ENCODE measurements around the gene NR1D2. TPM values are rescaled to one million over a fixed set of nuclear protein-coding genes. Genes with fewer than 3 reads are reported as not detected.

Gene NR1D2
- total and polyA plus RNA-seq, 2 experiments from 2014 or later: 6.6 to 20.7 TPM

DNA sequence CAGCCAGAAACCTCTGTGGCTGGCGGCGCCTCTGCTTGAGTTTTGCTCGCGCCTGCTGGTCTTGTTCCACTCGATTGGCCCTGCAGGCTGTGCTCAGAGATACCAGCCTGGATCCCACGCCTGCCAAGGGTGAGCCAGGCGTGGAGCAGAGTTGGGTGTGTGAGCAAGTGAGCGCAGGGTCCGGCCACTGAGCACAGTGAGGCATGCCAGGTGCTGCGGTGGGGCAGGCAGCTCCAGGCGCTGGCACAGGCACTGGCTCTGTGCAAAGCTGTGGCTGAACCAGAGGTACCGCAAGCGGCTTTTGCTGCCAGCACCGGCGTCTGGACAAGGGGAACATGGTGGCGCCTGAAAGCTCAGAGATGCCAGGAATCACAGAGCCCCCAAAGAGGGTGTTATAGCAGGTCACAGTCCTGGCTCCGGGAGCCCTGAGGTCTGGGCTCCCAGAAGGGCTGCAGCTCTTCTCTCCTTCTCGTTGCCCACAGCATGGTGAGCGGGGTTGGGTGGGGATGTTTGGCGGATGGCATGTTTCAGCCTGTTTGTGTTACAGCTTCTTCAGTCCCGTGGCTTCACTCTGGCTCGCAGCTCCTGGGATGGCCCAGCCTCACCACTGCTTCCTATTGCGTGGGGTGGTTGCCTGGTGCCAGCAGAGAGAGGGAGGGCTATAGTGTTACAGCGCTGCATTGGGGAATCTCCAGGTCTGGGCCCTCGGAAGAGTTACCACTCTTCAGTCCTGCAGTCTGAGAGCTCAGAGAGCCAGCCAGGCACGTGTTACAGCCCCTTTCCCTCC lies 73.9 kb downstream of the NR1D2 start:
- Mint-ChIP-seq H3K27ac (no peak overlapping the region), H3K27me3 (ENCODE audit: insufficient read depth, low read depth, poor library complexity) (peaks cover 7% of the 10 kb centered on the region), H3K9me3 (no peaks in the 10 kb centered on the region), H3K36me3 (ENCODE audit: low read depth) (no peaks in the 10 kb centered on the region), H3K4me1 (no peaks in the 10 kb centered on the region), H3K4me3 (no peak overlapping the region)
- H3K4me3 ChIP-seq: no peak overlapping the region
- ATAC-seq (peak; percentile 64), DNase-seq (ENCODE audit: low spot score) (no peak)
- H3K27me3 ChIP-seq (ENCODE audit: insufficient read depth): no peaks in the 10 kb centered on the region
- TF ChIP-seq NANOG (IDR thresholded peaks at IDR 0.05; ENCODE audit: borderline replicate concordance) (no peak), ZNF331 (CRISPR knock-in tag; IDR thresholded peaks at IDR 0.05; ENCODE audit: low read depth) (no peak)
- no peaks in the 10 kb centered on the region for H3K9me2 ChIP-seq (ENCODE audit: insufficient read depth)
- H4K20me1 ChIP-seq (replicated peaks; ENCODE audit: insufficient read depth): no peaks in the 10 kb centered on the region
- H2AFZ ChIP-seq: peak overlapping the region; percentile 91
- H3K36me3 ChIP-seq (ENCODE audit: insufficient read depth): no peaks in the 10 kb centered on the region
- H3K79me2 ChIP-seq (replicated peaks; ENCODE audit: insufficient read depth): no peaks in the 10 kb centered on the region
- no peaks in the 10 kb centered on the region for H3F3A ChIP-seq (replicated peaks; ENCODE audit: low read depth)
- H3K4me2 ChIP-seq: no peak overlapping the region
- no peak overlapping the region for H3K27ac ChIP-seq (ENCODE audit: low read depth)
- no peaks in the 10 kb centered on the region for H3K4me1 ChIP-seq (ENCODE audit: insufficient read depth)

DNA sequence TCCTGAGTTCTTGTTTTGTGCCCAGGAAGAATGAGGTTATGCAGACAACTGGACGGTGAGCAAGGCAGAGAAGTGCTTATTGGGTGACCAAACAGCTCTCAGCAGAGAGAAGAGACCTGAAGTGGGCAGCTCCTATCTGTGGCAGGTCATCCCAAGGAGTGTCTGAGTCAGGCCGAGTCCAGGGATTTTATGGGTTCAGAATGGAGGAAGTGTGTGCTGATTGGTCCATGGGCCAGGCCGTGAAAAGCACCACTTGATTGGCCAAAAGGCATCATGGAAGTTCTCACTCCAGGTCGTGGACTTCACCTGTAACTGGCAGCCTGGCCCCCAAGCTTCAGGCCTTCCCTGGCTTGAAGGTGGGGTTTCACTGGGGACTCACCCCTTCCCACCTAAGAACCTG lies 74.5 kb downstream of the NR1D2 start:
- H3K27ac Mint-ChIP-seq: no peak overlapping the region
- TF ChIP-seq, protein P1, sequence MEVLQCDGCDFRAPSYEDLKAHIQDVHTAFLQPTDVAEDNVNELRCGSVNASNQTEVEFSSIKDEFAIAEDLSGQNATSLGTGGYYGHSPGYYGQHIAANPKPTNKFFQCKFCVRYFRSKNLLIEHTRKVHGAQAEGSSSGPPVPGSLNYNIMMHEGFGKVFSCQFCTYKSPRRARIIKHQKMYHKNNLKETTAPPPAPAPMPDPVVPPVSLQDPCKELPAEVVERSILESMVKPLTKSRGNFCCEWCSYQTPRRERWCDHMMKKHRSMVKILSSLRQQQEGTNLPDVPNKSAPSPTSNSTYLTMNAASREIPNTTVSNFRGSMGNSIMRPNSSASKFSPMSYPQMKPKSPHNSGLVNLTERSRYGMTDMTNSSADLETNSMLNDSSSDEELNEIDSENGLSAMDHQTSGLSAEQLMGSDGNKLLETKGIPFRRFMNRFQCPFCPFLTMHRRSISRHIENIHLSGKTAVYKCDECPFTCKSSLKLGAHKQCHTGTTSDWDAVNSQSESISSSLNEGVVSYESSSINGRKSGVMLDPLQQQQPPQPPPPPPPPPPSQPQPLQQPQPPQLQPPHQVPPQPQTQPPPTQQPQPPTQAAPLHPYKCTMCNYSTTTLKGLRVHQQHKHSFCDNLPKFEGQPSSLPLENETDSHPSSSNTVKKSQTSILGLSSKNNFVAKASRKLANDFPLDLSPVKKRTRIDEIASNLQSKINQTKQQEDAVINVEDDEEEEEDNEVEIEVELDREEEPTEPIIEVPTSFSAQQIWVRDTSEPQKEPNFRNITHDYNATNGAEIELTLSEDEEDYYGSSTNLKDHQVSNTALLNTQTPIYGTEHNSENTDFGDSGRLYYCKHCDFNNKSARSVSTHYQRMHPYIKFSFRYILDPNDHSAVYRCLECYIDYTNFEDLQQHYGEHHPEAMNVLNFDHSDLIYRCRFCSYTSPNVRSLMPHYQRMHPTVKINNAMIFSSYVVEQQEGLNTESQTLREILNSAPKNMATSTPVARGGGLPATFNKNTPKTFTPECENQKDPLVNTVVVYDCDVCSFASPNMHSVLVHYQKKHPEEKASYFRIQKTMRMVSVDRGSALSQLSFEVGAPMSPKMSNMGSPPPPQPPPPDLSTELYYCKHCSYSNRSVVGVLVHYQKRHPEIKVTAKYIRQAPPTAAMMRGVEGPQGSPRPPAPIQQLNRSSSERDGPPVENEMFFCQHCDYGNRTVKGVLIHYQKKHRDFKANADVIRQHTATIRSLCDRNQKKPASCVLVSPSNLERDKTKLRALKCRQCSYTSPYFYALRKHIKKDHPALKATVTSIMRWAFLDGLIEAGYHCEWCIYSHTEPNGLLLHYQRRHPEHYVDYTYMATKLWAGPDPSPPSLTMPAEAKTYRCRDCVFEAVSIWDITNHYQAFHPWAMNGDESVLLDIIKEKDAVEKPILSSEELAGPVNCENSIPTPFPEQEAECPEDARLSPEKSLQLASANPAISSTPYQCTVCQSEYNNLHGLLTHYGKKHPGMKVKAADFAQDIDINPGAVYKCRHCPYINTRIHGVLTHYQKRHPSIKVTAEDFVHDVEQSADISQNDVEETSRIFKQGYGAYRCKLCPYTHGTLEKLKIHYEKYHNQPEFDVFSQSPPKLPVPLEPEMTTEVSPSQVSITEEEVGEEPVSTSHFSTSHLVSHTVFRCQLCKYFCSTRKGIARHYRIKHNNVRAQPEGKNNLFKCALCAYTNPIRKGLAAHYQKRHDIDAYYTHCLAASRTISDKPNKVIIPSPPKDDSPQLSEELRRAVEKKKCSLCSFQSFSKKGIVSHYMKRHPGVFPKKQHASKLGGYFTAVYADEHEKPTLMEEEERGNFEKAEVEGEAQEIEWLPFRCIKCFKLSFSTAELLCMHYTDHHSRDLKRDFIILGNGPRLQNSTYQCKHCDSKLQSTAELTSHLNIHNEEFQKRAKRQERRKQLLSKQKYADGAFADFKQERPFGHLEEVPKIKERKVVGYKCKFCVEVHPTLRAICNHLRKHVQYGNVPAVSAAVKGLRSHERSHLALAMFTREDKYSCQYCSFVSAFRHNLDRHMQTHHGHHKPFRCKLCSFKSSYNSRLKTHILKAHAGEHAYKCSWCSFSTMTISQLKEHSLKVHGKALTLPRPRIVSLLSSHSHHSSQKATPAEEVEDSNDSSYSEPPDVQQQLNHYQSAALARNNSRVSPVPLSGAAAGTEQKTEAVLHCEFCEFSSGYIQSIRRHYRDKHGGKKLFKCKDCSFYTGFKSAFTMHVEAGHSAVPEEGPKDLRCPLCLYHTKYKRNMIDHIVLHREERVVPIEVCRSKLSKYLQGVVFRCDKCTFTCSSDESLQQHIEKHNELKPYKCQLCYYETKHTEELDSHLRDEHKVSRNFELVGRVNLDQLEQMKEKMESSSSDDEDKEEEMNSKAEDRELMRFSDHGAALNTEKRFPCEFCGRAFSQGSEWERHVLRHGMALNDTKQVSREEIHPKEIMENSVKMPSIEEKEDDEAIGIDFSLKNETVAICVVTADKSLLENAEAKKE (CRISPR knock-in tag; IDR thresholded peaks at IDR 0.05): no peak
- TF ChIP-seq, protein P2, sequence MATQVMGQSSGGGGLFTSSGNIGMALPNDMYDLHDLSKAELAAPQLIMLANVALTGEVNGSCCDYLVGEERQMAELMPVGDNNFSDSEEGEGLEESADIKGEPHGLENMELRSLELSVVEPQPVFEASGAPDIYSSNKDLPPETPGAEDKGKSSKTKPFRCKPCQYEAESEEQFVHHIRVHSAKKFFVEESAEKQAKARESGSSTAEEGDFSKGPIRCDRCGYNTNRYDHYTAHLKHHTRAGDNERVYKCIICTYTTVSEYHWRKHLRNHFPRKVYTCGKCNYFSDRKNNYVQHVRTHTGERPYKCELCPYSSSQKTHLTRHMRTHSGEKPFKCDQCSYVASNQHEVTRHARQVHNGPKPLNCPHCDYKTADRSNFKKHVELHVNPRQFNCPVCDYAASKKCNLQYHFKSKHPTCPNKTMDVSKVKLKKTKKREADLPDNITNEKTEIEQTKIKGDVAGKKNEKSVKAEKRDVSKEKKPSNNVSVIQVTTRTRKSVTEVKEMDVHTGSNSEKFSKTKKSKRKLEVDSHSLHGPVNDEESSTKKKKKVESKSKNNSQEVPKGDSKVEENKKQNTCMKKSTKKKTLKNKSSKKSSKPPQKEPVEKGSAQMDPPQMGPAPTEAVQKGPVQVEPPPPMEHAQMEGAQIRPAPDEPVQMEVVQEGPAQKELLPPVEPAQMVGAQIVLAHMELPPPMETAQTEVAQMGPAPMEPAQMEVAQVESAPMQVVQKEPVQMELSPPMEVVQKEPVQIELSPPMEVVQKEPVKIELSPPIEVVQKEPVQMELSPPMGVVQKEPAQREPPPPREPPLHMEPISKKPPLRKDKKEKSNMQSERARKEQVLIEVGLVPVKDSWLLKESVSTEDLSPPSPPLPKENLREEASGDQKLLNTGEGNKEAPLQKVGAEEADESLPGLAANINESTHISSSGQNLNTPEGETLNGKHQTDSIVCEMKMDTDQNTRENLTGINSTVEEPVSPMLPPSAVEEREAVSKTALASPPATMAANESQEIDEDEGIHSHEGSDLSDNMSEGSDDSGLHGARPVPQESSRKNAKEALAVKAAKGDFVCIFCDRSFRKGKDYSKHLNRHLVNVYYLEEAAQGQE (IDR thresholded peaks at IDR 0.05; ENCODE audit: unreplicated experiment): no peak
- TF ChIP-seq CREB1 (CRISPR knock-in tag; IDR thresholded peaks at IDR 0.05; ENCODE audit: low read depth): no peak
- TF ChIP-seq STAT1 (IDR thresholded peaks at IDR 0.05; ENCODE audit: unreplicated experiment): no peak
- TF ChIP-seq EZH2phosphoT487 (IDR thresholded peaks at IDR 0.05; ENCODE audit: unreplicated experiment): no peak
- no peak for TF ChIP-seq ZNF114 (CRISPR knock-in tag; IDR thresholded peaks at IDR 0.05)
- TF ChIP-seq, protein P3, sequence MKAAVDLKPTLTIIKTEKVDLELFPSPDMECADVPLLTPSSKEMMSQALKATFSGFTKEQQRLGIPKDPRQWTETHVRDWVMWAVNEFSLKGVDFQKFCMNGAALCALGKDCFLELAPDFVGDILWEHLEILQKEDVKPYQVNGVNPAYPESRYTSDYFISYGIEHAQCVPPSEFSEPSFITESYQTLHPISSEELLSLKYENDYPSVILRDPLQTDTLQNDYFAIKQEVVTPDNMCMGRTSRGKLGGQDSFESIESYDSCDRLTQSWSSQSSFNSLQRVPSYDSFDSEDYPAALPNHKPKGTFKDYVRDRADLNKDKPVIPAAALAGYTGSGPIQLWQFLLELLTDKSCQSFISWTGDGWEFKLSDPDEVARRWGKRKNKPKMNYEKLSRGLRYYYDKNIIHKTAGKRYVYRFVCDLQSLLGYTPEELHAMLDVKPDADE (IDR thresholded peaks at IDR 0.05): no peak
- TF ChIP-seq ZNF331 (CRISPR knock-in tag; IDR thresholded peaks at IDR 0.05; ENCODE audit: low read depth): no peak
- no peak for TF ChIP-seq JUNB (IDR thresholded peaks at IDR 0.05; ENCODE audit: unreplicated experiment)

More for the DNA sequence above, 74.5 kb downstream of the NR1D2 start:
- H3F3A ChIP-seq (replicated peaks; ENCODE audit: low read depth): no peaks in the 10 kb centered on the region
- H3K9me2 ChIP-seq (ENCODE audit: insufficient read depth): no peaks in the 10 kb centered on the region
- no peak overlapping the region for H3K4me3 ChIP-seq
- H3K27me3 ChIP-seq (ENCODE audit: insufficient read depth): no peaks in the 10 kb centered on the region
- peaks cover 10% of the 10 kb centered on the region for H3K27me3 Mint-ChIP-seq (ENCODE audit: insufficient read depth, low read depth, poor library complexity)
- H3K36me3 ChIP-seq (ENCODE audit: insufficient read depth): no peaks in the 10 kb centered on the region
- H3K4me1 Mint-ChIP-seq: no peaks in the 10 kb centered on the region
- H3K9me3 Mint-ChIP-seq: no peaks in the 10 kb centered on the region
- H2AFZ ChIP-seq: peak overlapping the region; percentile 91
- no peak for ATAC-seq
- no peaks in the 10 kb centered on the region for H3K79me2 ChIP-seq (replicated peaks; ENCODE audit: insufficient read depth)
- no peak overlapping the region for H3K4me3 Mint-ChIP-seq
- H4K20me1 ChIP-seq (replicated peaks; ENCODE audit: insufficient read depth): no peaks in the 10 kb centered on the region
- no peak for DNase-seq (ENCODE audit: low spot score)
- H3K27ac ChIP-seq (ENCODE audit: low read depth): no peak overlapping the region
- no peaks in the 10 kb centered on the region for H3K36me3 Mint-ChIP-seq (ENCODE audit: low read depth)
- no peaks in the 10 kb centered on the region for H3K4me1 ChIP-seq (ENCODE audit: insufficient read depth)
- H3K4me2 ChIP-seq: no peak overlapping the region
